ENCODE results near the gene UNK. TPM values are rescaled to one million over a fixed set of nuclear protein-coding genes. Genes with fewer than 3 reads are reported as not detected.
A peak's percentile ranks its signal among the peaks of the same experiment; 100 is the strongest.

The UNK gene
- total and polyA plus RNA-seq, 12 donors, result 11.6 to 21.3 (median 14.7) TPM

- WGBS, 2 donors, result 73% methylated on average over 7 of the region's 7 CpGs
- no peak for ATAC-seq
- Histone ChIP-seq H3K27ac (no peak overlapping the region), H3K4me3 (no peak overlapping the region), H3K9me3 (no peaks in the 10 kb centered on the region), H3K27me3 (no peaks in the 10 kb centered on the region), H3K4me1 (peaks cover 13 to 36% (median 23%) of the 10 kb centered on the region in 9 donors), H3K36me3 (peaks cover 0 to 53% (median 1%) of the 10 kb centered on the region in 9 donors)
- intact Hi-C loops (cut with DNase I), result no loop called here
- TF ChIP-seq CTCF (IDR thresholded peaks at IDR 0.05), result no peak
- DNase-seq, result no peak
Observed at GRCh38 chr17:75840799-75841164, 56.2 kb downstream of the UNK start.

- H3K27me3 ChIP-seq, result no peaks in the 10 kb centered on the region
- H3K27ac ChIP-seq, result peak overlapping the region in 1 of 10 donors; percentile 97
- H3K36me3 ChIP-seq, result peaks cover 0 to 57% (median 14%) of the 10 kb centered on the region in 9 donors
- H3K4me3 ChIP-seq, result peak overlapping the region in 1 of 10 donors; percentile 64
- no peak for TF ChIP-seq CTCF (IDR thresholded peaks at IDR 0.05)
- peaks cover 29 to 52% (median 39%) of the 10 kb centered on the region in 9 donors for H3K4me1 ChIP-seq
- DNase-seq, result no peak
- intact Hi-C loops (cut with DNase I), result no loop called here
- WGBS, 2 donors, result 90 to 91% methylated on average over 18 of the region's 18 CpGs
- H3K9me3 ChIP-seq, result no peaks in the 10 kb centered on the region
- no peak for ATAC-seq
Observed at GRCh38 chr17:75842411-75842810, 57.8 kb downstream of the UNK start.

- 88 to 96% methylated on average over 22 of the region's 22 CpGs for WGBS, 2 donors
- no peak for ATAC-seq
- Histone ChIP-seq H3K27me3 (no peaks in the 10 kb centered on the region), H3K4me1 (peaks cover 32 to 54% (median 43%) of the 10 kb centered on the region in 9 donors), H3K36me3 (peaks cover 0 to 60% (median 20%) of the 10 kb centered on the region in 9 donors), H3K9me3 (no peaks in the 10 kb centered on the region), H3K27ac (peak overlapping the region in 7 of 10 donors; percentile 1 to 97 (median 87)), H3K4me3 (peak overlapping the region in 6 of 10 donors; percentile 19 to 64 (median 30))
- DNase-seq, result no peak
- intact Hi-C loops (cut with DNase I), result no loop called here
- no peak for TF ChIP-seq CTCF (IDR thresholded peaks at IDR 0.05)
Observed at GRCh38 chr17:75842963-75843576, 58.5 kb downstream of the UNK start.

GRCh38 chr17:75843577-75844529 lies 59.2 kb downstream of the UNK start, which contains the start of gene UNC13D:
Gene UNC13D, minus strand, starts transcription at chr17:75844404. Its CDS starts 67 bp downstream, at chr17:75844337.
- Histone ChIP-seq H3K4me1 (peaks cover 32 to 56% (median 47%) of the 10 kb centered on the region in 9 donors), H3K36me3 (peaks cover 0 to 61% (median 27%) of the 10 kb centered on the region in 9 donors), H3K27me3 (no peaks in the 10 kb centered on the region), H3K4me3 (peak within 1 kb of the TSS in 6 of 10 donors; percentile 19 to 64 (median 30)), H3K27ac (peak within 1 kb of the TSS; percentile 65 to 97 (median 88)), H3K9me3 (no peaks in the 10 kb centered on the region)
- peak in 7 of 8 donors; percentile 0 to 7 (median 4) for ATAC-seq
- no peak for TF ChIP-seq CTCF (IDR thresholded peaks at IDR 0.05)
- intact Hi-C loops (cut with DNase I), result no loop called here
- WGBS, 2 donors, result 57 to 59% methylated on average over 35 of the region's 35 CpGs
- no peak for DNase-seq
